Neural cell (in vitro differentiated cells): ENCODE data around the gene SLC26A9. TPM values are rescaled to one million over a fixed set of nuclear protein-coding genes. Genes with fewer than 3 reads are reported as not detected.

ENCODE experiments used
- H2AFZ ChIP-seq: fragments of 200-600, 300-800 bp; sonication (generic), shearing (Covaris generic); 2 replicates; pipeline ENCODE4 v1.6.0; 2014; ENCODE audit warnings: low read depth, mild to moderate bottlenecking, antibody characterized with exemption, low read length, moderate library complexity
- H3F3A ChIP-seq: fragments of 200-600 bp; shearing (Covaris generic); 2 replicates; pipeline ENCODE4 v1.6.1; 2016; ENCODE audit warnings: mild to moderate bottlenecking, moderate library complexity, mixed read lengths, antibody characterized with exemption, low read length; ENCODE audit not compliant: insufficient read depth, poor library complexity, severe bottlenecking
- H3K27ac ChIP-seq: fragments of 200-600, 300-800 bp; sonication (generic), shearing (Covaris generic); 2 replicates; pipeline ENCODE4 v1.5.1; 2014; ENCODE audit warnings: mild to moderate bottlenecking, low read length, moderate library complexity
- H3K27me3 ChIP-seq: fragments of 300-800, 200-600 bp; sonication (generic), shearing (Covaris generic); 2 replicates; pipeline ENCODE4 v1.6.0; 2014; ENCODE audit warnings: mild to moderate bottlenecking, low read depth, low read length, moderate library complexity; ENCODE audit not compliant: insufficient read depth
- H3K36me3 ChIP-seq: fragments of 300-800, 200-600 bp; sonication (generic), shearing (Covaris generic); 2 replicates; pipeline ENCODE4 v1.5.1; 2014; ENCODE audit warnings: mild to moderate bottlenecking, antibody characterized with exemption, low read length, moderate library complexity; ENCODE audit not compliant: insufficient read depth
- H3K4me2 ChIP-seq: fragments of 300-800, 200-600 bp; sonication (generic), shearing (Covaris generic); 2 replicates; pipeline ENCODE4 v1.6.0; 2014; ENCODE audit warnings: mild to moderate bottlenecking, low read length
- H3K4me3 ChIP-seq: fragments of 300-800, 200-600 bp; sonication (generic), shearing (Covaris generic); 2 replicates; pipeline ENCODE4 v1.5.1; 2014; ENCODE audit warnings: mild to moderate bottlenecking, low read length, moderate library complexity
- H3K79me2 ChIP-seq: fragments of 200-600 bp; shearing (Covaris generic); replicated peaks from 2 replicates; pipeline ENCODE4 v1.6.0; 2014; ENCODE audit warnings: mild to moderate bottlenecking, low read length, moderate library complexity; ENCODE audit not compliant: insufficient read depth
- H3K9ac ChIP-seq: fragments of 300-800, 200-600 bp; sonication (generic), shearing (Covaris generic); 2 replicates; pipeline ENCODE4 v1.6.1; 2016; ENCODE audit warnings: mild to moderate bottlenecking, low read length, mixed read lengths
- H3K9me2 ChIP-seq: fragments of 200-600 bp; shearing (Covaris generic); 2 replicates; pipeline ENCODE4 v1.6.1; 2016; ENCODE audit warnings: mild to moderate bottlenecking, low read length, mixed read lengths; ENCODE audit not compliant: insufficient read depth
- H3K9me3 ChIP-seq: fragments of 200-600, 300-800 bp; sonication (generic), shearing (Covaris generic); 2 replicates; pipeline ENCODE4 v1.6.1; 2016; ENCODE audit warnings: mild to moderate bottlenecking, mixed run types, low read length, moderate library complexity, mixed read lengths
- H4K20me1 ChIP-seq: fragments of 200-600 bp; shearing (Covaris generic); 2 replicates; pipeline ENCODE4 v1.6.1; 2016; ENCODE audit warnings: mild to moderate bottlenecking, mixed run types; ENCODE audit not compliant: insufficient read depth
- EP300 ChIP-seq: fragments of 450-650 bp; conservative IDR thresholded peaks from 2 replicates; pipeline ENCODE4 v1.6.1; 2014; ENCODE audit warnings: antibody characterized with exemption, mild to moderate bottlenecking, moderate library complexity; ENCODE audit not compliant: poor library complexity, severe bottlenecking
- EZH2 ChIP-seq: fragments of 200-600, 300-800 bp; shearing (Covaris generic), sonication (generic); IDR thresholded peaks from 2 replicates; pipeline ENCODE4 v1.6.1; 2014; ENCODE audit warnings: antibody characterized with exemption, low read length, borderline replicate concordance, mild to moderate bottlenecking; ENCODE audit not compliant: insufficient read depth, poor library complexity, severe bottlenecking
- MXI1 ChIP-seq: fragments of 450-650 bp; conservative IDR thresholded peaks from 2 replicates; pipeline ENCODE4 v1.6.1; 2014; ENCODE audit warnings: antibody characterized with exemption, mild to moderate bottlenecking; ENCODE audit not compliant: poor library complexity, severe bottlenecking
- POLR2AphosphoS5 ChIP-seq: IDR thresholded peaks from 2 replicates; pipeline ENCODE4 v1.6.1; 2012
- RAD21 ChIP-seq: fragments of 450-650 bp; conservative IDR thresholded peaks from 2 replicates; pipeline ENCODE4 v1.6.1; 2014; ENCODE audit warnings: antibody characterized with exemption, mild to moderate bottlenecking, moderate library complexity
- SMC3 ChIP-seq: fragments of 450-650 bp; conservative IDR thresholded peaks from 2 replicates; pipeline ENCODE4 v1.6.1; 2014; ENCODE audit warnings: antibody characterized with exemption, mild to moderate bottlenecking, moderate library complexity; ENCODE audit not compliant: poor library complexity
- TAF1 ChIP-seq: IDR thresholded peaks from 2 replicates; pipeline ENCODE4 v1.6.1; 2012; ENCODE audit warnings: low read depth
- polyA plus RNA-seq: library from polyadenylated mRNA; depleted of rRNA; stranded (reverse); fragments of >200 nt; gene quantifications from 2 replicates; pipeline ENCODE4 v1.2.3, GENCODE V29; 2014
- TF ChIP-seq, protein P1 (sequence below): IDR thresholded peaks from 2 replicates; pipeline ENCODE4 v1.6.1; 2012; ENCODE audit warnings: borderline replicate concordance
- TF ChIP-seq, protein P2 (sequence below): fragments of 450-650 bp; IDR thresholded peaks from 2 replicates; pipeline ENCODE4 v1.5.1; 2014; ENCODE audit warnings: antibody characterized with exemption, mild to moderate bottlenecking, moderate library complexity; ENCODE audit not compliant: poor library complexity, severe bottlenecking

Gene SLC26A9
- polyA plus RNA-seq, 1 donor from 2014 or later = not detected

DNA sequence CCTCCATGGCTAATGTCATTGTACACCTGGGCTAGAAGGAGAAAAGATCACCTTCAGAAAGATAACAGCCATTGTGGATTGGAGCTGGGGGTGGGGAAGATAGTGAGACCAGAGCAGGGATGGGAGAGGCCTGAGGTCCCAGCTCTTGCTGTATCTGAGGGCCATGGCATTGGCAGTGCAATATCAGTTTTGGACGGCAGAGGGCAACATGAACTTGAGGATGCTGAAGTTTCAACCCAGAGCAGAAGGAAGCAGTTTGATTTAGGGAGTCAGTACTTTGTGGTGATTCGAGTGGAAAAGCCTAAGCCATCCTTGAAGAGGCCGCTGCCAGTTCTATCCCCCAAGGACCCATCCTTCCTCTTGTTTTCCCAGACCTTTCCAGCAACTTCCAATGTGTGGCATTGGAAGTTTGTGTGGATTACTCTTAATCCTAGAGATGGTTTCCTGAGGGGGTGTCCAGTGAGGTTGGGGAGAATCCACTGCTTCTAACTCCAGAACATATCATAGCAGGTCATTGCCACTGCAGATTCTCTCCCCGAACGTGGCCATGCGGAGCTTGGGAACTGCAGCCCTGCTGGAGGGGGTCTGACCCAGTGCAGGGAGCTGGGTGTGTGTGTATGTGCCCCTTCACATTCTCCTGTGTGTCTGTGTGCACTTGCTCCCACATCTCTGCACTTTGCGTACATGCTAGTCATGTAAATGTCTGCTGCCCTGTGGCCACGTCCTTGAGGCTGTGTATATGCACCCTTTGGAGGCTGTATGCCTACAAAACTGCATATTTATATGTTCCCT is 24.1 kb downstream of the SLC26A9 start:
- Histone ChIP-seq H3K36me3 (no peaks in the 10 kb centered on the region), H3K27ac (no peak overlapping the region), H3K27me3 (no peaks in the 10 kb centered on the region), H4K20me1 (no peaks in the 10 kb centered on the region), H3F3A (no peaks in the 10 kb centered on the region), H3K4me2 (no peak overlapping the region), H3K4me3 (no peak overlapping the region), H3K9me2 (no peaks in the 10 kb centered on the region), H2AFZ (no peak overlapping the region), H3K9ac (no peak overlapping the region), H3K79me2 (no peaks in the 10 kb centered on the region), H3K9me3 (no peaks in the 10 kb centered on the region)
- TF ChIP-seq, protein P1, sequence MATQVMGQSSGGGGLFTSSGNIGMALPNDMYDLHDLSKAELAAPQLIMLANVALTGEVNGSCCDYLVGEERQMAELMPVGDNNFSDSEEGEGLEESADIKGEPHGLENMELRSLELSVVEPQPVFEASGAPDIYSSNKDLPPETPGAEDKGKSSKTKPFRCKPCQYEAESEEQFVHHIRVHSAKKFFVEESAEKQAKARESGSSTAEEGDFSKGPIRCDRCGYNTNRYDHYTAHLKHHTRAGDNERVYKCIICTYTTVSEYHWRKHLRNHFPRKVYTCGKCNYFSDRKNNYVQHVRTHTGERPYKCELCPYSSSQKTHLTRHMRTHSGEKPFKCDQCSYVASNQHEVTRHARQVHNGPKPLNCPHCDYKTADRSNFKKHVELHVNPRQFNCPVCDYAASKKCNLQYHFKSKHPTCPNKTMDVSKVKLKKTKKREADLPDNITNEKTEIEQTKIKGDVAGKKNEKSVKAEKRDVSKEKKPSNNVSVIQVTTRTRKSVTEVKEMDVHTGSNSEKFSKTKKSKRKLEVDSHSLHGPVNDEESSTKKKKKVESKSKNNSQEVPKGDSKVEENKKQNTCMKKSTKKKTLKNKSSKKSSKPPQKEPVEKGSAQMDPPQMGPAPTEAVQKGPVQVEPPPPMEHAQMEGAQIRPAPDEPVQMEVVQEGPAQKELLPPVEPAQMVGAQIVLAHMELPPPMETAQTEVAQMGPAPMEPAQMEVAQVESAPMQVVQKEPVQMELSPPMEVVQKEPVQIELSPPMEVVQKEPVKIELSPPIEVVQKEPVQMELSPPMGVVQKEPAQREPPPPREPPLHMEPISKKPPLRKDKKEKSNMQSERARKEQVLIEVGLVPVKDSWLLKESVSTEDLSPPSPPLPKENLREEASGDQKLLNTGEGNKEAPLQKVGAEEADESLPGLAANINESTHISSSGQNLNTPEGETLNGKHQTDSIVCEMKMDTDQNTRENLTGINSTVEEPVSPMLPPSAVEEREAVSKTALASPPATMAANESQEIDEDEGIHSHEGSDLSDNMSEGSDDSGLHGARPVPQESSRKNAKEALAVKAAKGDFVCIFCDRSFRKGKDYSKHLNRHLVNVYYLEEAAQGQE = no peak
- TF ChIP-seq RAD21 (peak; percentile 88), POLR2AphosphoS5 (no peak), EP300 (no peak), SMC3 (peak; percentile 92), TAF1 (no peak), EZH2 (no peak), MXI1 (no peak)
- TF ChIP-seq, protein P2, sequence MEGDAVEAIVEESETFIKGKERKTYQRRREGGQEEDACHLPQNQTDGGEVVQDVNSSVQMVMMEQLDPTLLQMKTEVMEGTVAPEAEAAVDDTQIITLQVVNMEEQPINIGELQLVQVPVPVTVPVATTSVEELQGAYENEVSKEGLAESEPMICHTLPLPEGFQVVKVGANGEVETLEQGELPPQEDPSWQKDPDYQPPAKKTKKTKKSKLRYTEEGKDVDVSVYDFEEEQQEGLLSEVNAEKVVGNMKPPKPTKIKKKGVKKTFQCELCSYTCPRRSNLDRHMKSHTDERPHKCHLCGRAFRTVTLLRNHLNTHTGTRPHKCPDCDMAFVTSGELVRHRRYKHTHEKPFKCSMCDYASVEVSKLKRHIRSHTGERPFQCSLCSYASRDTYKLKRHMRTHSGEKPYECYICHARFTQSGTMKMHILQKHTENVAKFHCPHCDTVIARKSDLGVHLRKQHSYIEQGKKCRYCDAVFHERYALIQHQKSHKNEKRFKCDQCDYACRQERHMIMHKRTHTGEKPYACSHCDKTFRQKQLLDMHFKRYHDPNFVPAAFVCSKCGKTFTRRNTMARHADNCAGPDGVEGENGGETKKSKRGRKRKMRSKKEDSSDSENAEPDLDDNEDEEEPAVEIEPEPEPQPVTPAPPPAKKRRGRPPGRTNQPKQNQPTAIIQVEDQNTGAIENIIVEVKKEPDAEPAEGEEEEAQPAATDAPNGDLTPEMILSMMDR = peak; percentile 93

DNA sequence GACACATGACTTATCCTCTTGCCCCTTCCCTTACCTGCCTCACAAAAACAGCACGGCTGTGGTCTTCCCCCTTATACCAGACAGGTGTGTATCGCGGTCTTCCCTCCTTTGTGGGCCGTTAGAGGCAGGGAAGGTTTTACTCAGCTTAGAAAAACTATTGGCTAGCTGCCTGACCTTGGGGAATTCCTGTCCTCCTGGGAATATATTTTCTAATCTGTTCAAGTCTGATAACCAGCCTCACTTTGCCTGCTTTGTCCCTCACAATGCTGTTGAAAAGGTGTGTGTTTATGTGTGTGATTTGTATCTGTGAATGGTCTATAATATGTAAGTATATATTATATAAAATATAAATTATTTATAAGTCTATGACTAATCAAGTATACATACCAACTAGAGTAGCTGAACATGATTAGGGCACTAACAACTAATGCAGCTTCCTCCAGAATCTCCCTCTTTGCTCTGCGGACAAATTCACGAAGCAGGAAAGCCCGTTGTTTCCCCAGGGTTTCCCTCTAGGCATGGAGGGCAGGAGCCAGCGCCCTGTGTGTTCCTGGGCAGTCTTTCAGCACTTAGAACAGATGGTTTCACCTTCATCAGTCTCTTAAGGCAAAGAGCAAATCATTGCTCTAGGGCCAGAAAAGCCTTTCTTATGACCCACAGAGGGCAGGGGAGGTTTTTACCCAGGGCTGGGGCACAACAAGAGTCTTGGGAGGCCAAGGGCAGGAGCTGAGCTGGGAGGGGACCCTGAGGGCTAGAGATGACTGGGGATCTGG is 25.6 kb downstream of the SLC26A9 start:
- no peaks in the 10 kb centered on the region for H3F3A ChIP-seq
- no peaks in the 10 kb centered on the region for H3K27me3 ChIP-seq
- no peaks in the 10 kb centered on the region for H3K79me2 ChIP-seq
- no peaks in the 10 kb centered on the region for H3K9me2 ChIP-seq
- H3K9me3 ChIP-seq = no peaks in the 10 kb centered on the region
- H2AFZ ChIP-seq = no peak overlapping the region
- no peak overlapping the region for H3K4me2 ChIP-seq
- H3K9ac ChIP-seq = no peak overlapping the region
- H4K20me1 ChIP-seq = no peaks in the 10 kb centered on the region
- H3K27ac ChIP-seq = no peak overlapping the region
- no peak for TF ChIP-seq SMC3
- H3K36me3 ChIP-seq = no peaks in the 10 kb centered on the region
- no peak overlapping the region for H3K4me3 ChIP-seq
